PC-9 (cell line): ENCODE data around the gene LRRC4C. TPM values are rescaled to one million over a fixed set of nuclear protein-coding genes. Genes with fewer than 3 reads are reported as not detected.

Experiments
- BruUV-seq: library from RNA; stranded (reverse); fragments of 400-500 nt; replicated peaks from 2 replicates; lab custom pipeline; 2021; lab: Mats Ljungman, UMichigan
- CTCF ChIA-PET: fragments of 300-600 bp; sonication (Branson Sonifier 250); formaldehyde crosslinking; loops from one replicate; lab custom pipeline; 2022; ENCODE audit warnings: antibody characterized with exemption; lab: Charles Lee
- POLR2A ChIA-PET: fragments of 300-600 bp; sonication (Branson Sonifier 250); formaldehyde crosslinking; loops from one replicate; lab custom pipeline; 2022; ENCODE audit warnings: antibody characterized with exemption; ENCODE audit not compliant: unreplicated experiment; lab: Charles Lee
- DNase-seq, 2 experiments: peaks; one replicate each; pipeline versions ENCODE4 v3.0.0 to v3.0.0-alpha.2; 2015 to 2022; ENCODE audit warnings: mixed read lengths in 1 of 2
- H2AFZ ChIP-seq: fragments of 200-600 bp; sonication (generic); 2 replicates; pipeline ENCODE4 v1.8.1; 2017; ENCODE audit warnings: antibody characterized with exemption
- H3F3A ChIP-seq: fragments of 200-600 bp; sonication (generic); 2 replicates; pipeline ENCODE4 v1.8.1; 2017; ENCODE audit warnings: antibody characterized with exemption, mild to moderate bottlenecking, low read depth; ENCODE audit not compliant: insufficient read depth
- H3K27ac ChIP-seq: fragments of 200-600 bp; sonication (generic); 2 replicates; pipeline ENCODE4 v1.6.1; 2016; ENCODE audit warnings: mixed run types
- H3K27me3 ChIP-seq: fragments of 200-600 bp; sonication (generic); 2 replicates; pipeline ENCODE4 v1.6.1; 2016; ENCODE audit warnings: low read depth, mixed run types; ENCODE audit not compliant: insufficient read depth
- H3K36me3 ChIP-seq: fragments of 200-600 bp; sonication (generic); 2 replicates; pipeline ENCODE4 v1.6.1; 2016; ENCODE audit warnings: low read depth, mixed run types
- H3K4me1 ChIP-seq: fragments of 200-600 bp; sonication (generic); replicated peaks from 2 replicates; pipeline ENCODE4 v1.6.1; 2016; ENCODE audit warnings: mixed run types; ENCODE audit not compliant: insufficient read depth
- H3K4me2 ChIP-seq: fragments of 200-600 bp; sonication (generic); 2 replicates; pipeline ENCODE4 v1.6.1; 2017; ENCODE audit warnings: mixed run types
- H3K4me3 ChIP-seq: fragments of 200-600 bp; sonication (generic); 2 replicates; pipeline ENCODE4 v1.6.1; 2016; ENCODE audit warnings: mixed run types
- H3K79me2 ChIP-seq: fragments of 200-600 bp; sonication (generic); 2 replicates; pipeline ENCODE4 v1.6.1; 2017; ENCODE audit warnings: low read depth, mixed run types
- H3K9me2 ChIP-seq: fragments of 200-600 bp; sonication (generic); 2 replicates; pipeline ENCODE4 v1.8.1; 2017; ENCODE audit warnings: mild to moderate bottlenecking; ENCODE audit not compliant: insufficient read depth
- H3K9me3 ChIP-seq: fragments of 200-600 bp; sonication (generic); 2 replicates; pipeline ENCODE4 v1.8.1; 2016; ENCODE audit warnings: low read depth; ENCODE audit not compliant: insufficient read depth
- H4K20me1 ChIP-seq: fragments of 200-600 bp; sonication (generic); 2 replicates; pipeline ENCODE4 v1.8.1; 2017; ENCODE audit not compliant: insufficient read depth
- CTCF ChIP-seq: fragments of 200-600 bp; sonication (generic); conservative IDR thresholded peaks from 2 replicates; pipeline ENCODE4 v1.6.1; 2017; ENCODE audit warnings: mixed run types, antibody characterized with exemption, mild to moderate bottlenecking, moderate library complexity
- EZH2 ChIP-seq: fragments of 200-600 bp; sonication (generic); IDR thresholded peaks from 2 replicates; pipeline ENCODE4 v1.8.0; 2017; ENCODE audit warnings: antibody characterized with exemption, low read depth
- intact Hi-C: fragments of 100-400 bp; cut with micrococcal nuclease; formaldehyde crosslinking; loops from one replicate; pipeline ENCODE4 v1.10.0; 2022; ENCODE audit not compliant: unreplicated experiment
- total RNA-seq: library from RNA; stranded (reverse); gene quantifications from 2 replicates; pipeline ENCODE4 v1.2.3, GENCODE V29; 2021

LRRC4C gene
- total RNA-seq, 1 experiment from 2014 or later, result not detected

- H3K9me2 ChIP-seq, result no peaks in the 10 kb centered on the region
- H3K9me3 ChIP-seq, result no peaks in the 10 kb centered on the region
- H3K4me1 ChIP-seq, result no peaks in the 10 kb centered on the region
- no peak overlapping the region for H2AFZ ChIP-seq
- H3K79me2 ChIP-seq, result no peaks in the 10 kb centered on the region
- H3F3A ChIP-seq, result no peaks in the 10 kb centered on the region
- DNase-seq, result no peak
- no peaks in the 10 kb centered on the region for H3K36me3 ChIP-seq
- no peaks in the 10 kb centered on the region for H4K20me1 ChIP-seq
- CTCF ChIA-PET, result no interaction called here
- H3K4me2 ChIP-seq, result no peak overlapping the region
- BruUV-seq, result no TSS peak
- POLR2A ChIA-PET, result no interaction called here
- intact Hi-C loops, result no loop called here
- no peak overlapping the region for H3K27ac ChIP-seq
- no peak for TF ChIP-seq EZH2
- TF ChIP-seq CTCF, result no peak
- no peaks in the 10 kb centered on the region for H3K27me3 ChIP-seq
- no peak overlapping the region for H3K4me3 ChIP-seq
Measured at GRCh38 chr11:41018224-41018623, 441.2 kb downstream of the LRRC4C start.

GRCh38 chr11:41010361-41011050 lies 448.9 kb downstream of the LRRC4C start:
- CTCF ChIA-PET, result no interaction called here
- no TSS peak for BruUV-seq
- no peak for DNase-seq

GRCh38 chr11:41005986-41006385 lies 453.5 kb downstream of the LRRC4C start:
- no peaks in the 10 kb centered on the region for H3K79me2 ChIP-seq
- CTCF ChIA-PET, result no interaction called here
- no peak overlapping the region for H3K4me2 ChIP-seq
- no peak overlapping the region for H3K27ac ChIP-seq
- H3K4me3 ChIP-seq, result no peak overlapping the region
- intact Hi-C loops, result no loop called here
- no peaks in the 10 kb centered on the region; the same call in 1 of the 2 replicates for H3K9me3 ChIP-seq
- no peaks in the 10 kb centered on the region for H3K9me2 ChIP-seq
- H3F3A ChIP-seq, result no peaks in the 10 kb centered on the region
- H3K27me3 ChIP-seq, result no peaks in the 10 kb centered on the region
- no peak for TF ChIP-seq EZH2
- TF ChIP-seq CTCF, result no peak
- DNase-seq, result no peak
- BruUV-seq, result no TSS peak
- H2AFZ ChIP-seq, result no peak overlapping the region
- no peaks in the 10 kb centered on the region for H4K20me1 ChIP-seq
- H3K4me1 ChIP-seq, result no peaks in the 10 kb centered on the region
- POLR2A ChIA-PET, result no interaction called here
- no peaks in the 10 kb centered on the region for H3K36me3 ChIP-seq

More at GRCh38 chr11:41010361-41011050, 448.9 kb downstream of the LRRC4C start:
- intact Hi-C loops, result no loop called here
- no peaks in the 10 kb centered on the region for H4K20me1 ChIP-seq
- TF ChIP-seq EZH2, result no peak
- no peak for TF ChIP-seq CTCF
- no peaks in the 10 kb centered on the region for H3F3A ChIP-seq
- no peak overlapping the region for H3K27ac ChIP-seq
- POLR2A ChIA-PET, result no interaction called here
- no peaks in the 10 kb centered on the region for H3K36me3 ChIP-seq
- no peaks in the 10 kb centered on the region; the same call in 1 of the 2 replicates for H3K9me3 ChIP-seq
- no peaks in the 10 kb centered on the region for H3K4me1 ChIP-seq
- no peak overlapping the region for H3K4me3 ChIP-seq
- no peak overlapping the region for H3K4me2 ChIP-seq
- H3K9me2 ChIP-seq, result no peaks in the 10 kb centered on the region
- no peak overlapping the region for H2AFZ ChIP-seq
- no peaks in the 10 kb centered on the region for H3K79me2 ChIP-seq
- H3K27me3 ChIP-seq, result no peaks in the 10 kb centered on the region
